Upper lobe of left lung (tissue), 4 donors: ENCODE data around the gene MIEF2.

Experiments
- EP300 ChIP-seq, 4 donors: sonication (generic); formaldehyde crosslinking; IDR thresholded peaks; one replicate each; pipeline ENCODE4 v1.5.1; 2017; ENCODE audit warnings: antibody characterized with exemption in 4 of 4, control low read depth in 2 of 4
- POLR2A ChIP-seq, 4 donors: fragments of 450-650 bp; IDR thresholded peaks; one replicate each; pipeline ENCODE4 v1.5.1; 2016 to 2017; ENCODE audit warnings: antibody characterized with exemption in 4 of 4, mild to moderate bottlenecking in 2 of 4
- POLR2AphosphoS5 ChIP-seq, 2 donors: sonication (generic); formaldehyde crosslinking; IDR thresholded peaks; one replicate each; pipeline ENCODE4 v1.5.1; 2017; ENCODE audit warnings: antibody characterized with exemption in 2 of 2
- TF ChIP-seq, protein P1 (sequence below), 6 experiments: fragments of 450-650 bp in 4 of 6; fragments of 200-600 bp in 2 of 6; sonication (generic) in 2 of 6; IDR thresholded peaks; one replicate each; pipeline ENCODE4 v1.5.1; 2016 to 2019; ENCODE audit warnings: antibody characterized with exemption in 6 of 6

DNA sequence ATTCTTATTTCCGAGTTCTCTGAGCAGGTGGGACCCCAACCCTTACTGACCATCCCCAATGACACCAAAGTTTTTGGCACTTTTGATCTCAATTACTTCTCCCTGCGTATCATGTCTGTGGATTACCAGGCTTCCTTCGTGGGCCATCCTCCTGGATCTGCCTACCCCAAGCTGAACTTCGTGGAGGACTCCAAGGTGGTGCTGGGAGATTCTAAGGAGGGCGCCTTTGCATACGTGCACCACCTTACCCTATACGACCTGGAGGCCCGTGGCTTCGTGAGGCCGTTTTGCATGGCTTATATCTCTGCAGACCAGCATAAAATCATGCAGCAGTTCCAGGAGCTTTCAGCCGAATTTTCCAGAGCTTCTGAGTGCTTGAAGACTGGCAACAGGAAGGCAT, 55.5 kb downstream of the MIEF2 start:
- TF ChIP-seq, protein P1, sequence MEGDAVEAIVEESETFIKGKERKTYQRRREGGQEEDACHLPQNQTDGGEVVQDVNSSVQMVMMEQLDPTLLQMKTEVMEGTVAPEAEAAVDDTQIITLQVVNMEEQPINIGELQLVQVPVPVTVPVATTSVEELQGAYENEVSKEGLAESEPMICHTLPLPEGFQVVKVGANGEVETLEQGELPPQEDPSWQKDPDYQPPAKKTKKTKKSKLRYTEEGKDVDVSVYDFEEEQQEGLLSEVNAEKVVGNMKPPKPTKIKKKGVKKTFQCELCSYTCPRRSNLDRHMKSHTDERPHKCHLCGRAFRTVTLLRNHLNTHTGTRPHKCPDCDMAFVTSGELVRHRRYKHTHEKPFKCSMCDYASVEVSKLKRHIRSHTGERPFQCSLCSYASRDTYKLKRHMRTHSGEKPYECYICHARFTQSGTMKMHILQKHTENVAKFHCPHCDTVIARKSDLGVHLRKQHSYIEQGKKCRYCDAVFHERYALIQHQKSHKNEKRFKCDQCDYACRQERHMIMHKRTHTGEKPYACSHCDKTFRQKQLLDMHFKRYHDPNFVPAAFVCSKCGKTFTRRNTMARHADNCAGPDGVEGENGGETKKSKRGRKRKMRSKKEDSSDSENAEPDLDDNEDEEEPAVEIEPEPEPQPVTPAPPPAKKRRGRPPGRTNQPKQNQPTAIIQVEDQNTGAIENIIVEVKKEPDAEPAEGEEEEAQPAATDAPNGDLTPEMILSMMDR (IDR thresholded peaks at IDR 0.05), result no peak
- TF ChIP-seq POLR2AphosphoS5 (IDR thresholded peaks at IDR 0.05), result no peak
- no peak for TF ChIP-seq POLR2A (IDR thresholded peaks at IDR 0.05)
- no peak for TF ChIP-seq EP300 (IDR thresholded peaks at IDR 0.05)
